Measurements from ENCODE around the gene DCDC1.

DNA sequence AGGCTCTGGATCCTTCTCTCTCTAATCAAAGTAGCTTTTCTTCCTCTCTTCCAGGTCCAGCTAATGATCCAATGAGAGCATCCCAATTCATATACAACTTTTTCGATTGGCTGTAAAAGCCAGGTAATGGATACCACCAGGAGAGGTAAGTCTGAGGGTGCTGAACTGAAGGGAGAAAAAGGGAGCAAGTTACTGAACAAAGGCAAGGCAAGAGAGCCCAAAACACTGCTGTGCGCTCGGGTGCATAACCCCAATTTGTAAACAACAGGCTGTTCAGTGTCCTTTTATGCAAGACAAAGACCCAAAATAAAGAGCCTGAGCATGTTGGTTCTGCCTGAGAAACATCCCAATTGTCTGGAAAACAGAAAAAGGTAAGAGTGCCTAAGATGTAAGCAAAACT lies 260.1 kb downstream of the DCDC1 start:
- TF ChIP-seq MAX (IDR thresholded peaks at IDR 0.05; ENCODE audit: low read depth, low read length), result no peak
- TF ChIP-seq, protein P1, sequence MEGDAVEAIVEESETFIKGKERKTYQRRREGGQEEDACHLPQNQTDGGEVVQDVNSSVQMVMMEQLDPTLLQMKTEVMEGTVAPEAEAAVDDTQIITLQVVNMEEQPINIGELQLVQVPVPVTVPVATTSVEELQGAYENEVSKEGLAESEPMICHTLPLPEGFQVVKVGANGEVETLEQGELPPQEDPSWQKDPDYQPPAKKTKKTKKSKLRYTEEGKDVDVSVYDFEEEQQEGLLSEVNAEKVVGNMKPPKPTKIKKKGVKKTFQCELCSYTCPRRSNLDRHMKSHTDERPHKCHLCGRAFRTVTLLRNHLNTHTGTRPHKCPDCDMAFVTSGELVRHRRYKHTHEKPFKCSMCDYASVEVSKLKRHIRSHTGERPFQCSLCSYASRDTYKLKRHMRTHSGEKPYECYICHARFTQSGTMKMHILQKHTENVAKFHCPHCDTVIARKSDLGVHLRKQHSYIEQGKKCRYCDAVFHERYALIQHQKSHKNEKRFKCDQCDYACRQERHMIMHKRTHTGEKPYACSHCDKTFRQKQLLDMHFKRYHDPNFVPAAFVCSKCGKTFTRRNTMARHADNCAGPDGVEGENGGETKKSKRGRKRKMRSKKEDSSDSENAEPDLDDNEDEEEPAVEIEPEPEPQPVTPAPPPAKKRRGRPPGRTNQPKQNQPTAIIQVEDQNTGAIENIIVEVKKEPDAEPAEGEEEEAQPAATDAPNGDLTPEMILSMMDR (IDR thresholded peaks at IDR 0.05; ENCODE audit: low read depth, low read length), result no peak
- TF ChIP-seq POLR2A (IDR thresholded peaks at IDR 0.05; ENCODE audit: extremely low read depth, insufficient read length), result no peak
